SK-N-MC (cell line): ENCODE measurements around the gene VWA1.
"Not testable (repeated sequence)": the region's sequence is repeated elsewhere in the genome, so short reads cannot be mapped to it uniquely, and the experiment has no call there.

Experiments
- DNase-seq: peaks from one replicate; pipeline ENCODE4 v3.0.0-alpha.2; 2011; ENCODE audit warnings: low read depth, low spot score
- H3K27ac ChIP-seq: fragments of 200-600 bp; sonication (generic); 2 replicates; pipeline ENCODE4 v1.5.1; 2016; ENCODE audit warnings: mixed run types
- H3K36me3 ChIP-seq: fragments of 200-600 bp; sonication (generic); 2 replicates; pipeline ENCODE4 v1.6.1; 2017; ENCODE audit warnings: antibody characterized with exemption, low read length, mixed read lengths; ENCODE audit not compliant: insufficient read depth
- H3K4me3 ChIP-seq: fragments of 200-600 bp; sonication (generic); 2 replicates; pipeline ENCODE4 v1.5.1; 2016
- H3K9ac ChIP-seq: fragments of 200-600 bp; sonication (generic); 2 replicates; pipeline ENCODE4 v1.8.0; 2017; ENCODE audit warnings: mixed run types, mixed read lengths; ENCODE audit not compliant: insufficient read length
- H3K9me3 ChIP-seq: fragments of 200-600 bp; sonication (generic); 2 replicates; pipeline ENCODE4 v1.6.1; 2017; ENCODE audit warnings: low read depth, mild to moderate bottlenecking, antibody characterized with exemption, low read length, moderate library complexity, mixed read lengths
- EZH2 ChIP-seq: fragments of 200-600 bp; sonication (generic); IDR thresholded peaks from one replicate; pipeline ENCODE4 v1.6.1; 2017; ENCODE audit warnings: antibody characterized with exemption
- FOXP2 ChIP-seq: optimal IDR thresholded peaks from 2 replicates; pipeline ENCODE3; 2011; ENCODE audit warnings: mild to moderate bottlenecking, moderate library complexity; ENCODE audit not compliant: insufficient read depth; ENCODE audit errors: extremely low read length, control extremely low read depth
- POLR2AphosphoS5 ChIP-seq: IDR thresholded peaks from 2 replicates; pipeline ENCODE4 v1.6.1; 2012; ENCODE audit warnings: mild to moderate bottlenecking, low read depth, low read length, borderline replicate concordance

Gene VWA1

DNA sequence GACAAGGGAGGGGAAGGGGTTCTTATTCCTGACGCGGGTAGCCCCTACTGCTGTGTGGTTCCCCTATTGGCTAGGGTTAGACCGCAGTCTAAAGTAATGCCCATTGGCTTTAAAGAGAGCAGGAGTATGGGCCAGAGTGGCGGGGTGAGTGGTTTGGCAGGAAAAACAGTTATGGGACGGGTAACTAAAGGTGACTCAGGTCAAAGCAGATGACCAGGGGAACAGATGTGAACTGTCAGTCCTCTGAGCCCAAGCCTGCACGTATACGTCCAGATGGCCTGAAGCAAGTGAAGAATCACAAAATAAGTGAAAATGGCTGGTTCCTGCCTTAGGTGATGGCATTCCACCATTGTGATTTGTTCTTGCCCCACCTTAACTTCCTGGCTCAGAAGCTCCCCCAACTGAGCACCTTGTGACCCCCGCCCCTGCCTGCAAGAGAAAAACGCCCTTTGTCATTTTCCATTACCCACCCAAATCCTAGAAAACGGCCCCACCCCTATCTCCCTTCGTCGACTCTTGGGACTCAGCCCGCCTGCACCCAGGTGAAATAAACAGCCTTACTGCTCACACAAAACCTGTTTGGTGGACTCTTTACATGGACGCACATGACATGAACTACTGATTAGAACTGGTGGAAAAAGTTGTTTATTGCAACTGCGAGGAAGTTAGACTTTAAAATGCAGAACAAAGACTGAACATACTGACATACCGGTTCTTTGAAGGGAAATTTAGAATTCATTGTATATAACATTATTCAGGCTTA is 35.3 kb downstream of the VWA1 start:
- DNase-seq, result no peak
- Histone ChIP-seq H3K4me3 (peak overlapping the region; percentile 98), H3K27ac (peak overlapping the region; percentile 82)

GRCh38 chr1:1471389-1472052 is 36.0 kb downstream of the VWA1 start, which contains the start of gene ATAD3B:
TSS of gene ATAD3B (plus strand) at chr1:1471765. CDS start at chr1:1471885, 120 bp downstream.
- no peaks in the 10 kb centered on the region for H3K36me3 ChIP-seq
- no peaks in the 10 kb centered on the region for H3K9me3 ChIP-seq
- peak within 1 kb of the TSS; percentile 98 for H3K4me3 ChIP-seq
- H3K27ac ChIP-seq, result peak within 1 kb of the TSS; percentile 82
- DNase-seq, result peak; percentile 59
- peak within 1 kb of the TSS; percentile 95 for H3K9ac ChIP-seq
- peak; percentile 88; the same call in 1 of the 2 replicates for TF ChIP-seq POLR2AphosphoS5
- no peak for TF ChIP-seq EZH2

More for the DNA sequence above, 35.3 kb downstream of the VWA1 start:
- Histone ChIP-seq H3K36me3 (no peaks in the 10 kb centered on the region), H3K9ac (peak overlapping the region; percentile 95), H3K9me3 (no peaks in the 10 kb centered on the region)
- TF ChIP-seq POLR2AphosphoS5, result no peak
- TF ChIP-seq FOXP2, result no peak
- no peak for TF ChIP-seq EZH2

- Histone ChIP-seq H3K9ac (peak overlapping the region; percentile 56), H3K4me3 (peak overlapping the region; percentile 75)
- H3K36me3 ChIP-seq, H3K9me3 ChIP-seq, DNase-seq, H3K27ac ChIP-seq: not testable (repeated sequence)
Observed at GRCh38 chr1:1472053-1472876, 36.8 kb downstream of the VWA1 start.

GRCh38 chr1:1476011-1476410 is 40.5 kb downstream of the VWA1 start:
- not testable (repeated sequence) for H3K27ac ChIP-seq, H3K9me3 ChIP-seq, DNase-seq, H3K4me3 ChIP-seq, H3K9ac ChIP-seq
- peaks cover 22% of the 10 kb centered on the region; the same call in 1 of the 2 replicates for H3K36me3 ChIP-seq

GRCh38 chr1:1477206-1477605 is 41.7 kb downstream of the VWA1 start:
- peaks cover 22% of the 10 kb centered on the region; the same call in 1 of the 2 replicates for H3K36me3 ChIP-seq
- no peaks in the 10 kb centered on the region for H3K9me3 ChIP-seq
- H3K9ac ChIP-seq, result no peak overlapping the region
- H3K4me3 ChIP-seq, result no peak overlapping the region
- no peak for DNase-seq
- TF ChIP-seq EZH2 (no peak), FOXP2 (no peak), POLR2AphosphoS5 (no peak)
- no peak overlapping the region for H3K27ac ChIP-seq

- Histone ChIP-seq H3K4me3 (no peak overlapping the region), H3K9me3 (no peaks in the 10 kb centered on the region), H3K36me3 (peaks cover 42% of the 10 kb centered on the region), H3K9ac (no peak overlapping the region), H3K27ac (no peak overlapping the region)
- DNase-seq, result no peak
- TF ChIP-seq FOXP2 (no peak), EZH2 (no peak), POLR2AphosphoS5 (no peak)
Observed at GRCh38 chr1:1479547-1480487, 44.3 kb downstream of the VWA1 start.

DNA sequence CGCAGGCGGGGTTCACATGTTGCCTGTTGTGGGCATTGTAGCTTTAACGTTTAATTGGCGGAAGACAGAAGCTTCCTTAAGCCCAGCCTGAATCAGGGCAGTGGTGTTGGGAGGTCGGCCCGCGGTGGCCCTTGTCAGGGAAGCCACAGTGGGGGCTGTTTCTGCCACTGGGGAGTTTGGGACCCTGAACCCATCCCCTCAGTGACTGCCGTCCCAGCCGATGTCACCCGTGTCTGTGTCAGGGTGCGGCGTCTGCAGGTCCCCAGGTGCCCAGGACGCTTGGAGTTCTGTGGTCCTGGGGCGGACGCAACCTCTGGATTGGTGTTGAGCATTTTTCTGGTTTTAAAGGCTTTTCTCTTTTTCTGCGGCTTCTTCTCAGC is 45.0 kb downstream of the VWA1 start:
- H3K27ac ChIP-seq, H3K9ac ChIP-seq, H3K9me3 ChIP-seq, DNase-seq, H3K4me3 ChIP-seq: not testable (repeated sequence)
- peaks cover 42% of the 10 kb centered on the region for H3K36me3 ChIP-seq

GRCh38 chr1:1481811-1482210 is 46.3 kb downstream of the VWA1 start:
- not testable (repeated sequence) for H3K27ac ChIP-seq, H3K9me3 ChIP-seq, DNase-seq, H3K4me3 ChIP-seq, H3K9ac ChIP-seq
- H3K36me3 ChIP-seq, result peaks cover 42% of the 10 kb centered on the region
